NCI-H345 treated with DMSO at 0.1 percent for 48 hours (cell line): ENCODE data around the gene METTL14.

Source experiments
- DNase-seq: peaks from one replicate; lab custom pipeline; 2025; ENCODE audit not compliant: unreplicated experiment; lab: John Stamatoyannopoulos, UW

Gene METTL14

GRCh38 chr4:118732591-118733330, 47.6 kb downstream of the METTL14 start:
- no peak for DNase-seq

- no peak for DNase-seq
Measured at GRCh38 chr4:118734491-118735205, 49.5 kb downstream of the METTL14 start.

- peak; percentile 4 for DNase-seq
Measured at GRCh38 chr4:118736900-118737299, 51.7 kb downstream of the METTL14 start.

GRCh38 chr4:118738090-118738489, 52.9 kb downstream of the METTL14 start:
- DNase-seq: no peak

GRCh38 chr4:118739022-118739713, 54.0 kb downstream of the METTL14 start:
- no peak for DNase-seq

- DNase-seq: no peak
Measured at GRCh38 chr4:118740869-118741268, 55.7 kb downstream of the METTL14 start.

- no peak for DNase-seq
Measured at GRCh38 chr4:118741301-118741855, 56.2 kb downstream of the METTL14 start.

GRCh38 chr4:118742050-118742449, 56.9 kb downstream of the METTL14 start:
- DNase-seq: no peak

- DNase-seq: no peak
Measured at GRCh38 chr4:118743867-118744266, 58.7 kb downstream of the METTL14 start.

GRCh38 chr4:118745357-118745756, 60.2 kb downstream of the METTL14 start:
- DNase-seq: no peak

GRCh38 chr4:118746251-118746919, 61.2 kb downstream of the METTL14 start:
- peak; percentile 62 for DNase-seq

- peak; percentile 56 for DNase-seq
Measured at GRCh38 chr4:118749347-118749988, 64.3 kb downstream of the METTL14 start.

- DNase-seq: no peak
Measured at GRCh38 chr4:118751629-118752323, 66.6 kb downstream of the METTL14 start.

- no peak for DNase-seq
Measured at GRCh38 chr4:118752551-118752950, 67.4 kb downstream of the METTL14 start.

- no peak for DNase-seq
Measured at GRCh38 chr4:118753096-118753495, 67.9 kb downstream of the METTL14 start.

- no peak for DNase-seq
Measured at GRCh38 chr4:118753685-118754084, 68.5 kb downstream of the METTL14 start.

- no peak for DNase-seq
Measured at GRCh38 chr4:118754890-118755289, 69.7 kb downstream of the METTL14 start.

- no peak for DNase-seq
Measured at GRCh38 chr4:118755438-118756226, 70.4 kb downstream of the METTL14 start.

GRCh38 chr4:118756429-118756828, 71.2 kb downstream of the METTL14 start:
- DNase-seq: no peak
